GM12892 (cell line): Measurements from ENCODE around the gene EPHA4.
A peak's percentile ranks its signal among the peaks of the same experiment; 100 is the strongest.

Experiments used
- DNase-seq: peaks from one replicate; pipeline ENCODE4 v3.0.0; 2011; ENCODE audit not compliant: insufficient read length
- FAIRE-seq: peaks from 2 replicates; lab custom pipeline; 2011; peaks lifted over from hg19 to GRCh38; lab: Jason Lieb, UNC
- POLR2A ChIP-seq: IDR thresholded peaks from 2 replicates; pipeline ENCODE4 v1.6.1; 2011; ENCODE audit warnings: low read depth, low read length, control low read depth
- POLR2AphosphoS5 ChIP-seq: IDR thresholded peaks from 2 replicates; pipeline ENCODE4 v1.6.1; 2011; ENCODE audit warnings: low read depth, low read length, control low read depth
- TAF1 ChIP-seq: IDR thresholded peaks from 2 replicates; pipeline ENCODE4 v1.6.1; 2011; ENCODE audit warnings: low read depth, mild to moderate bottlenecking, control low read depth, low read length, borderline replicate concordance

Gene EPHA4

GRCh38 chr2:221553333-221553732 lies 18.8 kb downstream of the EPHA4 start:
- FAIRE-seq: no peak
- no peak for DNase-seq
- TF ChIP-seq POLR2AphosphoS5 (no peak), TAF1 (no peak), POLR2A (no peak)

GRCh38 chr2:221552291-221552690 lies 19.8 kb downstream of the EPHA4 start:
- no peak for DNase-seq
- no peak for FAIRE-seq
- TF ChIP-seq POLR2A: no peak
- TF ChIP-seq TAF1: no peak
- TF ChIP-seq POLR2AphosphoS5: no peak

GRCh38 chr2:221551864-221552263 lies 20.2 kb downstream of the EPHA4 start:
- no peak for FAIRE-seq

GRCh38 chr2:221549143-221549542 lies 23.0 kb downstream of the EPHA4 start:
- peak; percentile 46 for FAIRE-seq
- no peak for DNase-seq
- TF ChIP-seq TAF1 (no peak), POLR2AphosphoS5 (no peak), POLR2A (no peak)

More at GRCh38 chr2:221551864-221552263, 20.2 kb downstream of the EPHA4 start:
- TF ChIP-seq TAF1: no peak
- TF ChIP-seq POLR2AphosphoS5: no peak
- no peak for TF ChIP-seq POLR2A
- DNase-seq: no peak

- no peak for DNase-seq
- no peak for TF ChIP-seq POLR2AphosphoS5
- no peak for TF ChIP-seq POLR2A
- no peak for TF ChIP-seq TAF1
- no peak for FAIRE-seq
Observed at GRCh38 chr2:221546505-221547225, 25.4 kb downstream of the EPHA4 start.

- DNase-seq (no peak), FAIRE-seq (no peak)
- TF ChIP-seq POLR2AphosphoS5: no peak
- no peak for TF ChIP-seq POLR2A
- no peak for TF ChIP-seq TAF1
Observed at GRCh38 chr2:221541131-221541735, 30.9 kb downstream of the EPHA4 start.

GRCh38 chr2:221539246-221539645 lies 32.9 kb downstream of the EPHA4 start:
- DNase-seq (no peak), FAIRE-seq (no peak)
- TF ChIP-seq TAF1 (no peak), POLR2AphosphoS5 (no peak), POLR2A (no peak)

- FAIRE-seq: no peak
- DNase-seq: no peak
- TF ChIP-seq POLR2AphosphoS5 (no peak), POLR2A (no peak), TAF1 (no peak)
Observed at GRCh38 chr2:221535824-221536223, 36.3 kb downstream of the EPHA4 start.

GRCh38 chr2:221533299-221533698 lies 38.8 kb downstream of the EPHA4 start:
- DNase-seq: no peak

GRCh38 chr2:221532641-221533040 lies 39.5 kb downstream of the EPHA4 start:
- TF ChIP-seq TAF1 (no peak), POLR2A (no peak), POLR2AphosphoS5 (no peak)
- no peak for FAIRE-seq

More at GRCh38 chr2:221533299-221533698, 38.8 kb downstream of the EPHA4 start:
- no peak for FAIRE-seq
- TF ChIP-seq TAF1: no peak
- TF ChIP-seq POLR2AphosphoS5: no peak
- TF ChIP-seq POLR2A: no peak

GRCh38 chr2:221530653-221531037 lies 41.5 kb downstream of the EPHA4 start:
- FAIRE-seq: no peak
- TF ChIP-seq POLR2AphosphoS5: no peak
- no peak for TF ChIP-seq POLR2A
- no peak for TF ChIP-seq TAF1
- no peak for DNase-seq

More at GRCh38 chr2:221532641-221533040, 39.5 kb downstream of the EPHA4 start:
- DNase-seq: no peak

- FAIRE-seq (no peak), DNase-seq (no peak)
- no peak for TF ChIP-seq POLR2A
- TF ChIP-seq POLR2AphosphoS5: no peak
- no peak for TF ChIP-seq TAF1
Observed at GRCh38 chr2:221529943-221530652, 42.0 kb downstream of the EPHA4 start.
